ENCODE measurements around the gene MADCAM1.

DNA sequence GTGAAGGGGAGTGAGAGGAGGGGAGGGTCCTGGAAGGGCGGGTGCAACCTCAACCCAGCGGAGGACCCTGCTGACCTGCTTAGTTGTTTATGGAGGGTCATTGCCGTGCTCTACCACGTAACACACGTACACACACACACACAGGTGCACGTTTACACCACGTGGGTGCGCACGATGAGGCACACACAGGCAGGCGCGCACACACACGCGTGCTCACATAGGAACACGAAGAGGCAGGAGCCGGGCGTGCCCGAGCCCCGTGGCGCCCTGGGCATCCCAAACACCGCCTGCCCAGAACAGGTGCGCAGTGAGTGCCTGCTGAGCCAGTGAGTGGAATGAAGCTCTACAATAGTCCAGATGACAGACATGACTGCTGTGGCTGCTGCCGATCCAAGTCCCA, 11.2 kb upstream of the MADCAM1 start:
- no peak for TF ChIP-seq CTCF (IDR thresholded peaks at IDR 0.05)
- no peak for TF ChIP-seq POLR2A (IDR thresholded peaks at IDR 0.05)

Data from thyroid gland (tissue), 4 donors.